Cardiac fibroblast (primary cell): ENCODE data around the gene JAZF1.

Experiments
- DNase-seq, 2 donors: peaks; one replicate each; pipeline versions ENCODE4 v3.0.0 to v3.0.0-alpha.2; 2010; ENCODE audit warnings: low read depth in 2 of 2
- H3K4me3 ChIP-seq, 2 donors: replicated peaks in 1 of 2; 1 replicate in 1 of 2; 2 replicates in 1 of 2; pipeline ENCODE4 v1.5.1; 2011; ENCODE audit warnings: low read depth in 2 of 2, low read length in 2 of 2, mild to moderate bottlenecking in 2 of 2, moderate library complexity in 1 of 2
- TF ChIP-seq, protein P1 (sequence below): IDR thresholded peaks from one replicate; pipeline ENCODE4 v1.5.1; 2011; ENCODE audit warnings: low read depth, mild to moderate bottlenecking, low read length, inconsistent platforms

Gene JAZF1

GRCh38 chr7:27917119-27917518 is 263.5 kb downstream of the JAZF1 start:
- DNase-seq = no peak
- H3K4me3 ChIP-seq = no peak overlapping the region
- TF ChIP-seq, protein P1, sequence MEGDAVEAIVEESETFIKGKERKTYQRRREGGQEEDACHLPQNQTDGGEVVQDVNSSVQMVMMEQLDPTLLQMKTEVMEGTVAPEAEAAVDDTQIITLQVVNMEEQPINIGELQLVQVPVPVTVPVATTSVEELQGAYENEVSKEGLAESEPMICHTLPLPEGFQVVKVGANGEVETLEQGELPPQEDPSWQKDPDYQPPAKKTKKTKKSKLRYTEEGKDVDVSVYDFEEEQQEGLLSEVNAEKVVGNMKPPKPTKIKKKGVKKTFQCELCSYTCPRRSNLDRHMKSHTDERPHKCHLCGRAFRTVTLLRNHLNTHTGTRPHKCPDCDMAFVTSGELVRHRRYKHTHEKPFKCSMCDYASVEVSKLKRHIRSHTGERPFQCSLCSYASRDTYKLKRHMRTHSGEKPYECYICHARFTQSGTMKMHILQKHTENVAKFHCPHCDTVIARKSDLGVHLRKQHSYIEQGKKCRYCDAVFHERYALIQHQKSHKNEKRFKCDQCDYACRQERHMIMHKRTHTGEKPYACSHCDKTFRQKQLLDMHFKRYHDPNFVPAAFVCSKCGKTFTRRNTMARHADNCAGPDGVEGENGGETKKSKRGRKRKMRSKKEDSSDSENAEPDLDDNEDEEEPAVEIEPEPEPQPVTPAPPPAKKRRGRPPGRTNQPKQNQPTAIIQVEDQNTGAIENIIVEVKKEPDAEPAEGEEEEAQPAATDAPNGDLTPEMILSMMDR = no peak

DNA sequence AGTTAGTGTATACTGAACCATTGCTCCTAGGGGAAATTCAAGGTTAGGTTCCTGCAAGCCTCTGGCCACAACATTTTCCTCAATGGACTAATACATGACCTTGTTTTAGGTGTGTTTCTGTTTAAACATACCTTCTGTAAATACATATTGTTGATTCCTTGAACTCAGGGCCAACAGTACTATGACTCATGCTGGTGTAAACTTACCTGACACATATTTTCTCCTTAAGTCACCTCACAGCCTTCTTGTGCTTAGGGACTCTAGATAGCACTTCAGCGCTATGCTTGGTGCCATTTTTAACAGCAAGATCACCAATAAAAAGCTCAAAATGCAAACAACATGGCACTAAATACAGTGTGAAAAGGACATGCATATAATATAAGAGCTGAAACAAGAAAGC is 264.2 kb downstream of the JAZF1 start:
- TF ChIP-seq, protein P1 = no peak
- H3K4me3 ChIP-seq = no peak overlapping the region
- DNase-seq = no peak

DNA sequence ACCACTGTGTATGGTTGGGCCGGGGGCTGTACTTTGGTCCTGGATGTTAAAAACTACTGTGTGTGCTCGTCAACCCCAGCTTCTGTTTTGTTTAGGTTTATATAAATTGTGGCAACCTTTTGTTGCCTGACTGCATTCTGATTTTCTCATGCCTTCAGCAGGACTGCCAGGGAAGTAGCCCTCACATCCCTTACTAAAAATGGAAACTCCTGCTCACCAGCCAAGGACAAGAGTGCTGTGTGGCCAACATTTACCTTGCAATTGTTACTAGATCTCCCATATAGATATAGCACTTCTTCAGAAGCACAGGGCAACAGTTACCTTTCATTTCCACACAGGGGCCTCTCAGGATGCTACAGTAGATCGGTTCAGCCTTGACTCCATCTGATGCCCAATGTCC is 266.2 kb downstream of the JAZF1 start:
- no peak for DNase-seq
- H3K4me3 ChIP-seq = no peak overlapping the region
- TF ChIP-seq, protein P1 = no peak

GRCh38 chr7:27912751-27913150 is 267.8 kb downstream of the JAZF1 start:
- no peak for DNase-seq
- no peak overlapping the region for H3K4me3 ChIP-seq
- TF ChIP-seq, protein P1 = no peak

DNA sequence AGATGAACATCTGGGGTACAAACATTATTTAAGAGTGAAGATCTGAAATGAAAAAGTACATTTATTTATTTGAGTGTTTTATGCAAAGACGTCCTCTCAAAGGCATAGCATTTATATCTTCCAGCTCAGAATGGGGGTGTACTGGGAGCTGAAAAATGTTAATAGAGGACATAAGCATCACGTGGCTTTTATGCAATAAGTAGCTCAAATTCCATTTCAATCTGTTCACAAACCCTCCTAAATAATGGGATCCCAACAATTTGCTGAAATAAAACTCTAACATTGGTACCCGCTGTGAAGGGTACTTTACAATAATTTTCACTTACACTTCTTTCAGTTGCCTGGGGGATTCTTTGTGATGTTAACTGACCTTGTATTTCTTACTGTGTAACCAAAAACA is 268.7 kb downstream of the JAZF1 start:
- no peak overlapping the region for H3K4me3 ChIP-seq
- TF ChIP-seq, protein P1 = no peak
- DNase-seq = no peak

DNA sequence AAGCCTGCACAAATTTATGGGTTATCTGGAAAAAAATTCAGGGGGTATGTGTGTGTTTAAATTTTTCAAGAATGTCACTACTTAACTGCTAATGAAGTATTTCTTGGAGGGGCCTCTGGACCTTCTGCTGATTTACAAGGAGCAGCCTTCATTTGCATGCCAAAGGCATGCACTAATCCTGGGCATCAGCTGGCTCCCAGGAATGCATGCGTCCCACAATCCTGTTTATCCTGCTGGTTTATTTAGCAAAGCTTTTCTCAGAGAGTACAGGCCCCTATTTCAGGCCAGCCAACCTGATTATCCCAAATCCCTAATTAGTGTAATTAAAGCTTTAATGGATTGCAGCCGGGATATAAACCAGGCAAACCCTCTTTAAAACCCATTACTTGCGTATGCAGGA is 270.3 kb downstream of the JAZF1 start:
- TF ChIP-seq, protein P1 = no peak
- no peak for DNase-seq
- no peak overlapping the region for H3K4me3 ChIP-seq

DNA sequence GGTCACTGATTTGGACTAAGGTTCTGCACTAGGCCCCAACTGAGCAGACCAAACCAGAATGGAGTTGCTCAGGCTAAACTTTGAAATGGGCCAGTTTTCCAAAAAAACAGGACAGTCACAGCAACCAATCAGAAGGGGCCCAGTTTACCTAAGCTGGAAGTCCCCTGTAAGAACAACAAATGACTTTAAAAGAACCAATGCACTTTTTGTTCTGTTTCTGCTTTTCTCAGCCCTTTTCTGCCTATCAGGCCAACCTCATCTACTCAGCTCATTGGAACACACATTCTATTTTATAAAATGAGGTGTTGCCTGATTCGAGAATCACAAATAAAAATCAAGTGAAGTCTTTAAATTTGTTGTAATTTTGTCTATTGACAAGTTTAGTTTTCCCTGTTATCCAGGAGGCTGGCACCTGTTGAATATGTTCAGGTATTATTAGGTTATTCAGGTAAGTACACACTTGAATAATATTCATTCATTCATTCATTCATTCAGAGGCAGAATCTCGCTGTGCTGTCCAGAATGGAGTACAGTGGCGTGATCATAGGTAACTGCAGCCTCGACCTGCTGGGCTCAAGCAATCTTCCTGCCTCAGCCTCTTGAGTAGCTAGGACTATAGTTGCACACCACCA is 271.9 kb downstream of the JAZF1 start:
- H3K4me3 ChIP-seq = no peak overlapping the region
- DNase-seq = no peak
- TF ChIP-seq, protein P1 = no peak
